Lower lobe of right lung (tissue), 2 donors: ENCODE data around the gene BRIP1. TPM values are rescaled to one million over a fixed set of nuclear protein-coding genes. Genes with fewer than 3 reads are reported as not detected.
"Not testable (repeated sequence)": the region's sequence is repeated elsewhere in the genome, so short reads cannot be mapped to it uniquely, and the experiment has no call there.

Source experiments
- ATAC-seq, 2 donors: fragments of 200-7000 bp; cut with Tn5 transposase; one replicate each; pipeline ENCODE4 v1.9.1; 2020 to 2022; ENCODE audit warnings: mild to moderate bottlenecking in 2 of 2, moderate library complexity in 2 of 2
- DNase-seq: peaks from one replicate; pipeline ENCODE4 v3.0.0-alpha.2; 2020
- H3K27ac ChIP-seq: fragments of 200-600 bp; one replicate; pipeline ENCODE4 v1.8.0; 2022
- H3K27me3 ChIP-seq: fragments of 200-600 bp; one replicate; pipeline ENCODE4 v1.8.0; 2022; ENCODE audit warnings: low read depth
- H3K36me3 ChIP-seq: fragments of 200-600 bp; one replicate; pipeline ENCODE4 v1.8.0; 2022; ENCODE audit warnings: mild to moderate bottlenecking
- H3K4me1 ChIP-seq: fragments of 200-600 bp; one replicate; pipeline ENCODE4 v1.8.0; 2022
- H3K4me3 ChIP-seq: fragments of 200-600 bp; one replicate; pipeline ENCODE4 v1.8.0; 2022; ENCODE audit warnings: mild to moderate bottlenecking
- H3K9me3 ChIP-seq: fragments of 200-600 bp; one replicate; pipeline ENCODE4 v1.8.0; 2022
- intact Hi-C: fragments of 100-400 bp; cut with DNase I; formaldehyde crosslinking; loops from one replicate; pipeline ENCODE4 v1.11.0; 2022
- total RNA-seq: library from RNA; stranded (reverse); fragmentation: NEBNext Ultra II Directional; extraction: Animal tissue kit (Norgen Biotek cat#: 25700); gene quantifications from one replicate; pipeline ENCODE4 v1.2.1, GENCODE V29; 2021
- TF ChIP-seq, protein P1 (sequence below): fragments of 200-600 bp; IDR thresholded peaks from one replicate; pipeline ENCODE4 v1.8.0; 2022; ENCODE audit warnings: antibody characterized with exemption, mild to moderate bottlenecking
- donor health status: DM: no; HTN: yes; CAD: no; lungs with severe emphysema.

The BRIP1 gene
- total RNA-seq, 1 donor from 2014 or later = 0.83 TPM

DNA sequence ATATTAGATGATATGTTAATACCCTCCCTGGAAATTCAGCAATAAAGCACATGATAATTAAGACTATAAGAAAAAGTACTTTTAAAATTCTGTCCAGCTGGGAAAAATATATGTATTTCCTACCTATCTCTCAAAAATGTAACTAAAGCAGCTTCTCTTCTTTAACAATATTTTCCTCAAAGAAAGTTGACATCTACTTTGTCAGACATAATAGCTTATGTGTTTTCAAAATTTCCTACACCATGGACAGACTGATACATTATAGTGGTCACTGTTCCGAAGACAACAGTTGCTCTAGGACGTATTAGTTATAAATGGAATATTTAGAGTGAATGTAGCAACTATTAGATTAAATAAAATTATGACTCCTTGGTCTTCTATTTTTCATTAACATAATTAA, 140.9 kb downstream of the BRIP1 start:
- ATAC-seq = no peak
- Histone ChIP-seq H3K36me3 (no peaks in the 10 kb centered on the region), H3K27ac (no peak overlapping the region), H3K9me3 (peaks cover 13% of the 10 kb centered on the region), H3K4me1 (no peaks in the 10 kb centered on the region), H3K4me3 (no peak overlapping the region), H3K27me3 (no peaks in the 10 kb centered on the region)
- DNase-seq = no peak
- intact Hi-C loops = no loop called here
- TF ChIP-seq, protein P1, sequence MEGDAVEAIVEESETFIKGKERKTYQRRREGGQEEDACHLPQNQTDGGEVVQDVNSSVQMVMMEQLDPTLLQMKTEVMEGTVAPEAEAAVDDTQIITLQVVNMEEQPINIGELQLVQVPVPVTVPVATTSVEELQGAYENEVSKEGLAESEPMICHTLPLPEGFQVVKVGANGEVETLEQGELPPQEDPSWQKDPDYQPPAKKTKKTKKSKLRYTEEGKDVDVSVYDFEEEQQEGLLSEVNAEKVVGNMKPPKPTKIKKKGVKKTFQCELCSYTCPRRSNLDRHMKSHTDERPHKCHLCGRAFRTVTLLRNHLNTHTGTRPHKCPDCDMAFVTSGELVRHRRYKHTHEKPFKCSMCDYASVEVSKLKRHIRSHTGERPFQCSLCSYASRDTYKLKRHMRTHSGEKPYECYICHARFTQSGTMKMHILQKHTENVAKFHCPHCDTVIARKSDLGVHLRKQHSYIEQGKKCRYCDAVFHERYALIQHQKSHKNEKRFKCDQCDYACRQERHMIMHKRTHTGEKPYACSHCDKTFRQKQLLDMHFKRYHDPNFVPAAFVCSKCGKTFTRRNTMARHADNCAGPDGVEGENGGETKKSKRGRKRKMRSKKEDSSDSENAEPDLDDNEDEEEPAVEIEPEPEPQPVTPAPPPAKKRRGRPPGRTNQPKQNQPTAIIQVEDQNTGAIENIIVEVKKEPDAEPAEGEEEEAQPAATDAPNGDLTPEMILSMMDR = no peak

DNA sequence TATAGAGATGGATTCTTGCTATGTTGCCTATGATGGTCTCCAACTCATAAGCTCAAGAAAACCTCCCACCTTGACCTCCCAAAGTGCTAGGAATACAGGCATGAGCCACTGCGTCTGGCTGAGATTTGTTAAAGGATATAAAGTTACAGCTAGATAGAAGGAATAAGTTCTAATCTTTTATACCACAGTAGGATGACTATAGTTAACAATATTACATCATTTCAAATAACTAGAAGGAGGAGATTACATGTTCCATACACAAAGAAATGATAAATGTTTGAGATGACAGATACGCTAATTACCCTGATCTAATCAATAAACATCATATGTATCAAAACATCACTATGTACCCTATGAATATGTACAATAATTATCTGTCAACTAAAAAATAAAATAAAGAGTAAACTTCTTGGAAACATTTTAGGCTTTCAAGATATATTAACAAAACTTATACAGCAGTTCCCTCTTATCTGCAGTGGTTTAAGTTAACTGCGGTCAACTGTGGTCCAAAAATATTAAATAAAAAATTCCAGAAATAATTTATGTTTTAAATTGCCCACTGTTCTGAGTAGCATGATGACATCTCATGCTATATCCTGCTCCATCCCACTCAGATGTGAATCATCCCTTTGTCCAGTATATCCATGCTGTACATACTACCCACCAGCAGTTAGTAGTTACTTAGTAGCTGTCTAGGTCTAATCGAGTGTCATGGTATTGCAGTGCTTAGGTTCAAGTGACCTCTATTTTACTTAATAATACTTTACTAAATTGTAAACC, 143.1 kb downstream of the BRIP1 start:
- peaks cover 25% of the 10 kb centered on the region for H3K9me3 ChIP-seq
- intact Hi-C loops = no loop called here
- no peaks in the 10 kb centered on the region for H3K4me1 ChIP-seq
- H3K4me3 ChIP-seq = no peak overlapping the region
- H3K27me3 ChIP-seq = no peaks in the 10 kb centered on the region
- DNase-seq = no peak
- TF ChIP-seq, protein P1 = no peak
- H3K36me3 ChIP-seq = no peaks in the 10 kb centered on the region
- no peak for ATAC-seq
- no peak overlapping the region for H3K27ac ChIP-seq

DNA sequence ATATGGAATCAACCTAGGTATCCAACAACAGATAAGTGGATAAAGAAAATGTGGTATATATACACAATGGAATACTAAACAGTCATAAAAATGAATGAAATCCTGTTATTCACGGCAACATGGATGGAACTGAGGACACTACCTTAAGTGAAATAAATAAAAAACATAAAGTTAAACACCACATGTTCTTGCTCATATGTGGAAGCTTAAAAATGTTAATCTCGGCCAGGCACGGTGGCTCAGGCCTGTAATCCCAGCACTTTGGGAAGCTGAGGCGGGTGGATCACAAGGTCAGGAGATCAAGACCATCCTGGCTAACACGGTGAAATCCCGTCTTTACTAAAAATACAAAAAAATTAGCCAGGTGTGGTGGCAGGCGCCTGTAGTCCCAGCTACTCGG, 144.1 kb downstream of the BRIP1 start:
- intact Hi-C loops, ATAC-seq, H3K4me1 ChIP-seq, H3K27ac ChIP-seq, H3K27me3 ChIP-seq, DNase-seq, H3K4me3 ChIP-seq, H3K36me3 ChIP-seq: not testable (repeated sequence)
- H3K9me3 ChIP-seq = peaks cover 25% of the 10 kb centered on the region

DNA sequence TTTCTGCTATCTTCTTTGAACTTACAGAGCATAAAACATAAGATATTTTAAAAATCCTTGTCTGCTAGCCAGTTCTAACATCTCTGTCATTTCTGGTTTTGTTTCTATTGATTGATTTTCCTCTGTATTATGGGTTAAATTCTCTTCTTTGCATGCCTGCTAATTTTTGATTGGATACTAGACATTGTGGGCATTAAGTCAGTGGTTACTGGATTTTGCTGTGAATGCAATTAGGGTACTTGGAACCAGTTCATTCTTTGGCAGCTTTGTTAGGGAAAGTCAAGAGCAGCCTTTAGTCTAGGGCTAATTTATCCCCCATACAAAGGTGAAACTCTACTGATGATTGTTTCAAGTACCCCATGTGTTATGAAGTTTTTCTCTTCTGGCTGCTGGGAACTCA, 145.3 kb downstream of the BRIP1 start:
- Histone ChIP-seq H3K27ac (no peak overlapping the region), H3K4me1 (no peaks in the 10 kb centered on the region), H3K27me3 (no peaks in the 10 kb centered on the region), H3K9me3 (peaks cover 25% of the 10 kb centered on the region), H3K4me3 (no peak overlapping the region), H3K36me3 (no peaks in the 10 kb centered on the region)
- intact Hi-C loops = no loop called here
- TF ChIP-seq, protein P1 = no peak
- no peak for DNase-seq
- no peak for ATAC-seq

DNA sequence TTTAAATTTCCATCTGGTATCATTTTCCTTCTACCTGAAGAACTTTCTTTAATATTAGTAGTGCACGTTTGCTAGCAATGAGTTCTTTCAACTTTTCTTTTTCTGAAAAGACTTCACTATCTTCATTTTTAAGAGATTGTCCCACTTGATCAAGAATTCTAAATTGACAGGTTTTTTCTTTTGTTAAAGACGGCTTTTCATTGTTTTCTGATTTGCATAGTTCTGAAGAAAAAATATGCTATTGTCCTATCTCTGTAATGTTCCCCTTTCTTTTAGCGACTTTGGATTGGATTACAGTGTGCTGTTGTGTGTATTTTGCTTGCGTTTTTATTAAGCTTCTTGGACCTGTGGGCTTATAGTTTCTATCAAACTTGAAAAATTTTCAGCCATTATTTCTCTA, 146.0 kb downstream of the BRIP1 start:
- TF ChIP-seq, protein P1 = no peak
- no peaks in the 10 kb centered on the region for H3K27me3 ChIP-seq
- intact Hi-C loops = no loop called here
- DNase-seq (no peak), ATAC-seq (no peak)
- H3K4me1 ChIP-seq = no peaks in the 10 kb centered on the region
- no peak overlapping the region for H3K4me3 ChIP-seq
- no peaks in the 10 kb centered on the region for H3K36me3 ChIP-seq
- no peak overlapping the region for H3K27ac ChIP-seq
- H3K9me3 ChIP-seq = peaks cover 25% of the 10 kb centered on the region

DNA sequence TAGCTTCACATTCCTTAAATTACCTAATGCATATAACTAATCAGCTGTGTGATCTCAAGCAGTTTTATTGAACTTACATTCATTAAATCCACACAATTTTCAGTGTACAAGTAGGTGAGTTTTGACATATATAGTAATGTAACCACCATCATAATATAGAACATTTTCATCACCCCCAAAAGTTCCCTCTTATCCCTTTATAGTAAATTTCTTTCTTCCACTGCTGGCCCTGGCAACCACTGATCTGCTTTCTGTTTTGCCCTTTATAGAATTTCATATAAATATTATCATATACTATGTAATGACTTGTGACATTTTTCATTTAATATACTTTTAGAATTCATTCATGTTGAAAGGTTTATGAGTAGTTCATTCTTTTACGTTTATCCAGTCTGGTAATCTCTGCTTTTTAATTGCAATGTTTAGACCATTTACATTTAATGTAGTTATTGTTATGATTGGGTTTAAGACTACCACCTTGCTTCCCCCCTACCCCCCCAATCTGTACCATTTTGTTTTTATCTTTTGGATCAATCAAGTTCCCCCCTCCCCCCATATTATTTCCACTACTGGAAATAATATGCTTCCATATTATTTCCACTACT, 147.0 kb downstream of the BRIP1 start:
- Histone ChIP-seq H3K4me1 (no peaks in the 10 kb centered on the region), H3K4me3 (no peak overlapping the region), H3K27ac (no peak overlapping the region), H3K36me3 (no peaks in the 10 kb centered on the region), H3K27me3 (no peaks in the 10 kb centered on the region), H3K9me3 (peaks cover 25% of the 10 kb centered on the region)
- TF ChIP-seq, protein P1 = no peak
- DNase-seq (no peak), ATAC-seq (no peak)
- intact Hi-C loops = no loop called here
